Heart right ventricle (tissue), 16 donors: ENCODE data around the gene TUFT1. TPM values are rescaled to one million over a fixed set of nuclear protein-coding genes. Genes with fewer than 3 reads are reported as not detected.
A peak's percentile ranks its signal among the peaks of the same experiment; 100 is the strongest.

Experiments used
- ATAC-seq, 8 donors: fragments of 200-7000 bp; cut with Tn5 transposase; one replicate each; pipeline ENCODE4 v1.9.1; 2020; ENCODE audit warnings: mild to moderate bottlenecking in 8 of 8, moderate library complexity in 8 of 8, moderate number of reproducible peaks in 1 of 8
- DNase-seq, 2 donors: peaks; one replicate each; pipeline ENCODE4 v3.0.0-alpha.2; 2020
- H3K27ac ChIP-seq, 10 donors: fragments of 200-600 bp; sonication (generic) in 2 of 10; one replicate each; pipeline versions ENCODE4 v1.5.0 to v1.8.0; 2020 to 2022; ENCODE audit warnings: mild to moderate bottlenecking in 3 of 10
- H3K27me3 ChIP-seq, 7 donors: fragments of 200-600 bp; one replicate each; pipeline ENCODE4 v1.8.0; 2021 to 2022; ENCODE audit warnings: mild to moderate bottlenecking in 2 of 7
- H3K36me3 ChIP-seq, 9 donors: fragments of 200-600 bp; sonication (generic) in 1 of 9; one replicate each; pipeline versions ENCODE4 v1.5.0 to v1.8.0; 2020 to 2022; ENCODE audit warnings: mild to moderate bottlenecking in 2 of 9
- H3K4me1 ChIP-seq, 9 donors: fragments of 200-600 bp; sonication (generic) in 1 of 9; one replicate each; pipeline versions ENCODE4 v1.5.0 to v1.8.0; 2020 to 2022; ENCODE audit warnings: mild to moderate bottlenecking in 4 of 9
- H3K4me3 ChIP-seq, 10 donors: fragments of 200-600 bp; sonication (generic) in 2 of 10; one replicate each; pipeline versions ENCODE4 v1.5.0 to v1.8.0; 2020 to 2022; ENCODE audit warnings: mild to moderate bottlenecking in 7 of 10, moderate library complexity in 2 of 10
- H3K9me3 ChIP-seq, 11 donors: fragments of 200-600 bp in 10 of 11; sonication (generic) in 2 of 11; one replicate each; pipeline versions ENCODE4 v1.5.0 to v1.8.0; 2013 to 2022; ENCODE audit warnings: mild to moderate bottlenecking in 2 of 11, control low read depth in 1 of 11, moderate library complexity in 1 of 11
- CTCF ChIP-seq, 9 donors: fragments of 200-600 bp; sonication (generic) in 2 of 9; IDR thresholded peaks; one replicate each; pipeline versions ENCODE4 v1.5.0 to v1.8.0; 2021 to 2022; ENCODE audit warnings: antibody characterized with exemption in 9 of 9, mild to moderate bottlenecking in 5 of 9, moderate library complexity in 1 of 9
- WGBS, 2 donors: extraction: QIAGEN DNeasy Blood & Tissue Kit; methylation state at CpG; one replicate each; pipeline ENCODE4 v1.1.7; 2013; ENCODE audit warnings: inconsistent platforms in 1 of 2; 5-methylcytosine and 5-hydroxymethylcytosine counted together
- intact Hi-C, 10 donors: fragments of 100-400 bp; cut with DNase I; formaldehyde crosslinking; loops; one replicate each; pipeline versions ENCODE4 v1.11.1 to v1.14.2; 2022
- polyA plus RNA-seq, 2 donors: library from polyadenylated mRNA; stranded (reverse); fragments of 200-250 nt; gene quantifications; one replicate each; pipeline ENCODE4 v1.2.3, GENCODE V29; 2013
- total RNA-seq, 10 donors: library from RNA; stranded (reverse); fragmentation: NEBNext Ultra II Directional in 3 of 10; extraction: Animal tissue kit (Norgen Biotek cat#: 25700) in 3 of 10; gene quantifications; one replicate each; pipeline versions ENCODE4 v1.2.1 to v1.2.4, GENCODE V29; 2021 to 2023
- donor health status: Arrhythmogenic right ventricular cardiomyopathy.
- donor health status: ischemic (EF 13 %, LVEDD 7.1; RV severe dilation, severe dysfunction).
- donor health status: healthy with polysubstance abuse.
- donor health status: DM: no; HTN: yes; CAD: no.
- donor health status: DM: no; HTN: no; CAD: no.
- donor health status: ischemic (EF 25% LVEDD 6.9; RV normal size, moderate dysfunction).
- donor health status: ischemic (EF 25% LVEDD 5.7; RV mildly dilated, moderate dysfunction).
- donor health status: healthy.
- donor health status: DM: yes; HTN: yes; CAD: no.
- donor health status: Ischemic cardiomyopathy.
- donor health status: ischemic (EF 35%, LVEDD 5.7; RV mildly dilated, moderate dysfunction).
- donor health status: nonischemic (EF 11% LVEDD 7.7; RV severe dilation, severe dysfunction).
- donor health status: DM: yes; HTN: yes; CAD: no.
- donor health status: PGD.
- donor health status: ischemic (EF 29% LVEDD 5.4; RV normal size, mild dysfunction).
- donor health status: nonischemic (EF 23%, LVEDD 6.1; RV moderate dilation, normal function).

TUFT1 gene
- total and polyA plus RNA-seq, 12 donors = 2.6 to 13.0 (median 4.7) TPM

- WGBS, 2 donors = 47 to 48% methylated on average over 9 of the region's 9 CpGs
- peak overlapping the region; percentile 74 to 99 (median 98) for H3K4me3 ChIP-seq
- TF ChIP-seq CTCF (IDR thresholded peaks at IDR 0.05) = no peak
- H3K4me1 ChIP-seq = peaks cover 0 to 56% (median 18%) of the 10 kb centered on the region in 9 donors
- H3K9me3 ChIP-seq = no peaks in the 10 kb centered on the region
- H3K27ac ChIP-seq = peak overlapping the region in 5 of 10 donors; percentile 93 to 98 (median 95)
- intact Hi-C loops = loop anchor here in 2 of 10 donors (5.0 to 10.0 kb wide), 2 partner anchors 79 to 111 kb away; partner anchors contain the start of gene RIIAD1 (in 1 of the 2)
- no peak for DNase-seq
- H3K27me3 ChIP-seq = no peaks in the 10 kb centered on the region
- H3K36me3 ChIP-seq = peaks cover 0 to 12% (median 0%) of the 10 kb centered on the region in 9 donors
- no peak for ATAC-seq
These were observed 73.2 kb downstream of the TUFT1 start for GRCh38 chr1:151613282-151613780.

GRCh38 chr1:151615711-151616504, 75.8 kb downstream of the TUFT1 start:
- Histone ChIP-seq H3K27me3 (no peaks in the 10 kb centered on the region), H3K27ac (no peak overlapping the region), H3K4me1 (peaks cover 0 to 66% (median 36%) of the 10 kb centered on the region in 9 donors), H3K9me3 (no peaks in the 10 kb centered on the region), H3K36me3 (peaks cover 0 to 12% (median 0%) of the 10 kb centered on the region in 9 donors), H3K4me3 (no peak overlapping the region)
- DNase-seq (no peak), ATAC-seq (no peak)
- WGBS, 2 donors = 83 to 88% methylated on average over 4 of the region's 4 CpGs
- intact Hi-C loops = loop anchor here in 1 of 10 donors (10.0 kb wide), 1 partner anchor 109 kb away; the partner anchor contains the start of gene RIIAD1
- TF ChIP-seq CTCF (IDR thresholded peaks at IDR 0.05) = no peak

GRCh38 chr1:151616505-151616849, 76.4 kb downstream of the TUFT1 start:
- Histone ChIP-seq H3K4me3 (no peak overlapping the region), H3K27me3 (no peaks in the 10 kb centered on the region), H3K36me3 (peaks cover 0 to 12% (median 0%) of the 10 kb centered on the region in 9 donors), H3K27ac (no peak overlapping the region), H3K4me1 (peaks cover 0 to 66% (median 37%) of the 10 kb centered on the region in 9 donors), H3K9me3 (no peaks in the 10 kb centered on the region)
- ATAC-seq (no peak), DNase-seq (no peak)
- 90 to 93% methylated on average over 3 of the region's 3 CpGs for WGBS, 2 donors
- intact Hi-C loops = loop anchor here in 1 of 10 donors (10.0 kb wide), 1 partner anchor 108 kb away; the partner anchor contains the start of gene RIIAD1
- no peak for TF ChIP-seq CTCF (IDR thresholded peaks at IDR 0.05)

GRCh38 chr1:151618003-151618402, 77.9 kb downstream of the TUFT1 start:
- ATAC-seq = no peak
- H3K4me1 ChIP-seq = peaks cover 0 to 70% (median 41%) of the 10 kb centered on the region in 9 donors
- WGBS, 2 donors = 90 to 97% methylated on average over 3 of the region's 3 CpGs
- DNase-seq = no peak
- H3K4me3 ChIP-seq = no peak overlapping the region
- intact Hi-C loops = loop anchor here in 1 of 10 donors (10.0 kb wide), 1 partner anchor 107 kb away; the partner anchor contains the start of gene RIIAD1
- no peaks in the 10 kb centered on the region for H3K27me3 ChIP-seq
- no peak for TF ChIP-seq CTCF (IDR thresholded peaks at IDR 0.05)
- no peak overlapping the region for H3K27ac ChIP-seq
- no peaks in the 10 kb centered on the region for H3K9me3 ChIP-seq
- H3K36me3 ChIP-seq = peaks cover 0 to 12% (median 0%) of the 10 kb centered on the region in 9 donors
